C4-2B (cell line): ENCODE data around the gene SPTLC2.

Experiments used
- ZFX ChIP-seq: fragments of 450-650 bp; IDR thresholded peaks from 2 replicates; pipeline ENCODE4 v1.6.1; 2017
- TF ChIP-seq, protein P1 (sequence below): fragments of 450-650 bp; conservative IDR thresholded peaks from 2 replicates; pipeline ENCODE4 v1.5.1; 2017; ENCODE audit warnings: mild to moderate bottlenecking

DNA sequence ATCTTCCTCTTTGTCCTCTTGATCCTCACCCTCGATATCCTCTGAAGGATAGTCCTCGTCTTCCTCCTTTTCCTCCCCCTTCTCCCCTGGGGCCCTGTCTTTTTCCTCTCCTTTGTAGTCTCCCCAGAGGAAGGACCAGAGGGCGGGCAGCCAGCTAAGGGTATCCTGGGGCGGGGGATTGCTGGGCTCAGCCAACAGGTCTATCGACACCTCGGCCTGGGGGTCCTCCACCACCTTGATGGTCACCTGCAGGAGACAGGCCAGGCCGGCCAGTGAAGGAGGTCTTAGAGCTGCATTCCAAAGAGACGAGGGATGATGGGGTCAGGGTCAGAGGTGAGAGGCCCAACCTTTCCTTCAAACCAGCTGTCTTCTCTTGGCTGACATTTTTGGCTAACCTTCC is 134.0 kb downstream of the SPTLC2 start:
- TF ChIP-seq, protein P1, sequence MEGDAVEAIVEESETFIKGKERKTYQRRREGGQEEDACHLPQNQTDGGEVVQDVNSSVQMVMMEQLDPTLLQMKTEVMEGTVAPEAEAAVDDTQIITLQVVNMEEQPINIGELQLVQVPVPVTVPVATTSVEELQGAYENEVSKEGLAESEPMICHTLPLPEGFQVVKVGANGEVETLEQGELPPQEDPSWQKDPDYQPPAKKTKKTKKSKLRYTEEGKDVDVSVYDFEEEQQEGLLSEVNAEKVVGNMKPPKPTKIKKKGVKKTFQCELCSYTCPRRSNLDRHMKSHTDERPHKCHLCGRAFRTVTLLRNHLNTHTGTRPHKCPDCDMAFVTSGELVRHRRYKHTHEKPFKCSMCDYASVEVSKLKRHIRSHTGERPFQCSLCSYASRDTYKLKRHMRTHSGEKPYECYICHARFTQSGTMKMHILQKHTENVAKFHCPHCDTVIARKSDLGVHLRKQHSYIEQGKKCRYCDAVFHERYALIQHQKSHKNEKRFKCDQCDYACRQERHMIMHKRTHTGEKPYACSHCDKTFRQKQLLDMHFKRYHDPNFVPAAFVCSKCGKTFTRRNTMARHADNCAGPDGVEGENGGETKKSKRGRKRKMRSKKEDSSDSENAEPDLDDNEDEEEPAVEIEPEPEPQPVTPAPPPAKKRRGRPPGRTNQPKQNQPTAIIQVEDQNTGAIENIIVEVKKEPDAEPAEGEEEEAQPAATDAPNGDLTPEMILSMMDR, result no peak
- no peak for TF ChIP-seq ZFX
